MG63 (cell line): ENCODE measurements around the gene ABCB4. TPM values are rescaled to one million over a fixed set of nuclear protein-coding genes. Genes with fewer than 3 reads are reported as not detected.

Experiments used
- DNase-seq: peaks from one replicate; pipeline ENCODE4 v3.0.0-alpha.2; 2020
- H3K27me3 ChIP-seq: fragments of 250-450 bp; sonication (Bioruptor Pico); 2 replicates; pipeline ENCODE4 v1.5.1; 2020; ENCODE audit warnings: mild to moderate bottlenecking, moderate library complexity
- H3K36me3 ChIP-seq: fragments of 250-450 bp; sonication (Bioruptor Pico); 2 replicates; pipeline ENCODE4 v1.5.1; 2020; ENCODE audit warnings: mild to moderate bottlenecking, moderate library complexity
- H3K4me3 ChIP-seq: fragments of 250-450 bp; sonication (Bioruptor Pico); 2 replicates; pipeline ENCODE4 v1.5.1; 2020; ENCODE audit warnings: mild to moderate bottlenecking, moderate library complexity
- H3K9me3 ChIP-seq: fragments of 250-450 bp; sonication (Bioruptor Pico); 2 replicates; pipeline ENCODE4 v1.5.1; 2020; ENCODE audit warnings: mild to moderate bottlenecking, moderate library complexity
- total RNA-seq: library from RNA; depleted of rRNA; stranded (reverse); fragments of >200 nt; shearing (Covaris generic); gene quantifications from 2 replicates; pipeline ENCODE4 v1.2.3, GENCODE V29; 2014; ENCODE audit warnings: low replicate concordance

The ABCB4 gene
- total RNA-seq, 1 experiment from 2014 or later, result 0.99 TPM

DNA sequence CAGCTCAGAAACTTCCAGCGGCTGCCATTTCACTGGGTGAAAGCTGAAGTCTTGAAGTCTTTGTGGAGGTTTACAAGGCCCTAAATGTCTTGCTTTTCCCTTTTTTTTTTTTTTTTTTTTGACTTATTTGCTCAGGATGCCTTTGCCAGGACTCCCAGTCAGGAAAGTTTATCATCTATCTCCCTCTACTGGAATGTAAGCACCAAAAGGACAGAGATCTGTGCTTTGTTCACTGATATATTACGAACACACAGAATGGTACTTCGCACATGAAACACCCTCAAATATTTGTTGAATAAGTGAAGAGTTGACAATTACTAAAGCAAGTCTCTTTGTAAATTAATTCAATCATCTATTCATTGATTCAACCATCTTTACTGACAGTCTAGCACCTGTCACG, 23.2 kb downstream of the ABCB4 start:
- DNase-seq, result no peak
- Histone ChIP-seq H3K9me3 (no peaks in the 10 kb centered on the region), H3K4me3 (no peak overlapping the region), H3K36me3 (no peaks in the 10 kb centered on the region), H3K27me3 (no peaks in the 10 kb centered on the region)

DNA sequence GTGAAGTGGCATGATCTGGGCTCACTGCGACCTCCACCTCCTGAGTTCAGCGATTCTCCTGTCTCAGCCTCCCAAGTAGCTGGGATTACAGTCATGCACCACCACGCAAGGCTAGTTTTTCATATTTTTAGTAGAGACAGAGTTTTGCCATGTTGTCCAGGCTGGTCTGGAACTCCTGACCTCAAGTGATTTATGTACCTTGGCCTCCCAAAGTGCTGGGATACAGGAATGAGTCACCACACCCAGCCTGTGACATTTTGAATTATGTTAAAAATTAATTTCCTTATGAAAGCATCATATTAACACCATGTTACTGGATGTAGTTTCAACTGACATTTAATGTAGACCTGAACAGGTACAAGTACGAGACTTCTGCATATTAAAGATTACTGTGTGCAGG, 24.3 kb downstream of the ABCB4 start:
- H3K9me3 ChIP-seq, result no peaks in the 10 kb centered on the region
- H3K27me3 ChIP-seq, result no peaks in the 10 kb centered on the region
- no peak for DNase-seq
- H3K36me3 ChIP-seq, result no peaks in the 10 kb centered on the region
- no peak overlapping the region for H3K4me3 ChIP-seq

DNA sequence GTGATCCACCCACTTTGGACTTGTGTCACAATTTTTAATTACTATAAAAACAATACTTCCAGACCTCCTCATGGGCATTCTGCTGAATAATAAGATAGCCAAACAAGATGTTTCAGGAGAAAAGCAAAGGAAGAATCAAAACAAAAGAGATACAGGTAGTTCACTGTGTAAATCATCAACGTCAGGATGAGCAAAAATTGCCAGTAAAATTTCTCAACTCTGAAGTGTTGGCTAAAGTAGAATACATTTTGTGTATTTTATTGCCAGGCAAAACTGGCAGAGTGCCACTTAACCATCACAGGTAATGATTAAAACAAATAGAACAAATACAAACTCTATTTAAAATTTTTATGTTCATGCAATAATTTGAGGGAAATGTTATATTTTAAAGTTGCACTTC, 24.8 kb downstream of the ABCB4 start:
- Histone ChIP-seq H3K4me3 (no peak overlapping the region), H3K27me3 (no peaks in the 10 kb centered on the region), H3K36me3 (no peaks in the 10 kb centered on the region), H3K9me3 (no peaks in the 10 kb centered on the region)
- DNase-seq, result no peak

DNA sequence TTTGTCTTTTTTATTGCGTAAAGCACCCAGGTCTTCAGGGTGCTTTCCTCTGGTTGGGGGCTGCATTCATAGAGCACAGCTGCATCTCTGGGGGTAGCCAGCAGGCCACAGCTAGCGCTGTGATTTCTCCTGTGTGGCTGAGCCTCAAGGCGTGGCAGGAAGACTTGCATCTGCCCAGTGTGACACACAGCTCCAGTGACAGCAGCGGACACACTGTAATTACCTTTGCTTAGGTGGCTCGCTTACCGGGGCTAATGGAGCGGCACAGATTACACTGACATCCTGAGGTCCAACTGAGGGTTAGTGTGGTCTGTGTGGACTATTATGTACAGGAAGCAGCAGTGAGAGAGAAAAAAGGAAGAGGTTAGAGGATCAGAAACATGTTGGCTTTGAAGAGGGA, 27.1 kb downstream of the ABCB4 start:
- DNase-seq, result no peak
- no peaks in the 10 kb centered on the region for H3K27me3 ChIP-seq
- H3K9me3 ChIP-seq, result no peaks in the 10 kb centered on the region
- H3K4me3 ChIP-seq, result no peak overlapping the region
- H3K36me3 ChIP-seq, result no peaks in the 10 kb centered on the region

DNA sequence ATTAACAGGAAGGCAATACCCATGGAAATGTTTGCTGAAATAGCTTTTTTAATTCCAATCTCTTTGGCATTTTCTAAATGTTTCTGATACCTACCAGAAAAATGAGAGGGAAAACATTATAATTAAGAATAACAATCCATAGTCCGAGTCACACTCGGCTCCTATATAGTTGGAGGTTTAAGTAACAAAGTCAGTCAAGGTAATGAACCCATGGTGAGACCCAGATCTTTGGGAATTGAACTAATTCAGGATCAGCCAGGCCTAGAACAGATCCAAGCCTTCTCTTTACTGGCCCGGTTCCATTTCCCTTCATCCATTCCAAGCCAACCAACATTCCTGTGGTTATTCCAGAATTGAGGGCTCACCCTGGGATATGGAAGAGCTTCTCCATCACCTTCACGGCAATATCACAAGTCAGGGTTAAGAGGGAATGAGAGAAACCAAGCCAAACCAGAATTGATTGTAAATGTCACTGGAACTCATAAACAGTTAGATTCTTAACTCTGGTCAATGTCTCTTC, 28.3 kb downstream of the ABCB4 start:
- H3K27me3 ChIP-seq, result no peaks in the 10 kb centered on the region
- H3K9me3 ChIP-seq, result no peaks in the 10 kb centered on the region
- no peaks in the 10 kb centered on the region for H3K36me3 ChIP-seq
- H3K4me3 ChIP-seq, result no peak overlapping the region
- no peak for DNase-seq

DNA sequence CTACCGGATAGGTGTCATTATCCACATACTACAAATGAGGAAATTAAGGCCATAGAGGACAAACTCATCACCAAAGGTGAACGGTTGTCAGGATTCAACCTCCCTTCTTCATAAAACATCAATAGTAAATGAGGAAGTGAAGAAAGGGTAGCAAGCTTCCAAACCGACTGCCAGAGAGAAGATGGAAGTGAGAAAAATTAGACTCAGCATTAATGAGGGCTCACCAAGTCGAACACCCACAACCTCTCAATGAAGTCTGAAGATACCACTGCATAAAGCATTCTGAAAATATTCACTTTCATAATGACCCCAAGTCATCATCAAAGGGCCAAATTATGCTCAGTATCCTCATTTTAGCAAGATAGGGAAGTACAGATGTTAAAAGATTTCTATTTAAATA, 29.6 kb downstream of the ABCB4 start:
- DNase-seq, result no peak
- Histone ChIP-seq H3K27me3 (no peaks in the 10 kb centered on the region), H3K36me3 (no peaks in the 10 kb centered on the region), H3K9me3 (no peaks in the 10 kb centered on the region), H3K4me3 (no peak overlapping the region)

DNA sequence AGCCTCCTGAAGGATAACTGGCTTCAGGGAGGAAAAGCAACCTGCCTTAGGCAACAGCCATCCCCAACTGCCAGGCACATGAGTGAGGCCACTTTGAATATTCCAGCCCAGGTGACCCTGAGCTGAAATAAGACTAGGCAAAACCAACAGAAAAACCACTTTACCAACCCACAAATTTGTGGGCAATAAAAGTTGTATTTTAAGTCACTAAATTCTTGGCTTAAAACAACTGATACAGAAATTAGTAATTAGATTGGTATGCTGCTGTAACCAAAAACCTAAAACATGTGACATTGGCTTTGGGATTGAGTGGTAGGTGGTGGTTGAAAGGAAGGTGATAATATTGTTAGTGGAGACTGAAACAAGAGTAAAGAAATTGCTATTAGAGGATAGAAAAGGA, 39.9 kb downstream of the ABCB4 start:
- no peak for DNase-seq
- no peaks in the 10 kb centered on the region for H3K27me3 ChIP-seq
- H3K4me3 ChIP-seq, result no peak overlapping the region
- H3K36me3 ChIP-seq, result no peaks in the 10 kb centered on the region
- H3K9me3 ChIP-seq, result no peaks in the 10 kb centered on the region

DNA sequence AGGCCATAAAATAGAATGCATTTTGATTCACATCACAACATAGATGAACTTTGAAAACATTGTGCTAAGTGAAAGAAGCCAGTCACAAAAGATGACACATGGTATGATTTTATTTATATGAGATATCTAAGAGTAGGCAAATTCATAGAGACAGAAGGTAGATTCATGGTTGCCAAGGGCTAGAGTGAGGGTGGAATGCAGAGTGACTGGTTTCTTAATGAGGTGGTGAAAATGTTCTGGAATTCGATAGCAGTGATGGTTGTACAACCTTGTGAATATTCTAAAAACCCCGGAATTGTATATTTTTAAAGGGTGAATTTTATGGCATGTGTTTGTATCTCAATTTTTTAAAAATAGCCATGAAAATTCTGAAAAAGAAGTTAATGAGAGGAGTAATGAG, 42.9 kb downstream of the ABCB4 start:
- no peaks in the 10 kb centered on the region for H3K27me3 ChIP-seq
- no peaks in the 10 kb centered on the region for H3K36me3 ChIP-seq
- DNase-seq, result no peak
- no peaks in the 10 kb centered on the region for H3K9me3 ChIP-seq
- H3K4me3 ChIP-seq, result no peak overlapping the region

DNA sequence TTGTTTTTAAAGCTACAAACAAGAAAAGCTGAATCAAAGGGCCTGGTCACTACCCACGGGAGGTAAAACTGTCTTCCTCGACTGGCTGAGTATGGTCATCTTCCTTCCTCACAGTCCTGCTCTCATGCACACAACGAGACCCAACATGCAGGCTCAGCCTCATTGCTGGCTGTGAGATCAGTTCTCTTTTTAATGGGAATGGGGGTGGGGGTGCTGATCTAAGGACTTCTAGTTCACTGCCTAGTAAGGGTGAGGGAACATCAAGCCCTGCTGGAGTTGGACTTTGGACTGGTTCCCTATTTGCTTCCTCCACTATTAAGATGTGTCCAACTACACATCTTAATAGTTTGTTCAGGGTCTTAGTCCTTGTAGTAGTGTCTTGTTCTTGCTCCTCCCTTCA, 48.2 kb downstream of the ABCB4 start:
- Histone ChIP-seq H3K4me3 (no peak overlapping the region), H3K9me3 (no peaks in the 10 kb centered on the region), H3K36me3 (no peaks in the 10 kb centered on the region), H3K27me3 (no peaks in the 10 kb centered on the region)
- DNase-seq, result no peak

DNA sequence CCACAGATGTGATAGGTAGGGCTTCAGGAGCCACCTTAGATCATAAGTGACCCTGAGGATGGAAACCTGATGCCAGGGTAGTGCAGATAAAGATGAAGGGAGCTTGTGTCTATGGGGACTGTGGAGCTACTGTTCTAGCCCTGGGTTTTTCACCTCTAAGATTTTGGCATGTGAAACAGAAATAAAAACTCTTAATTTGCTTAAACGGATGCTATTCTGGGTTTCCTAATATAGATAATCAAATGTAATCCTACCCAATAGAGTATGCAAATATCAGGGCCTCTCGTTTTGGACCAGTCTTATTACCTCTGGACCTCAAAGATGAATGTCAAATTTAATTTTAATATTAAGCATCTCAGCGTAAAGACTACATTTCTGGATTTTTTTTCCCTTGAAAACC, 49.3 kb downstream of the ABCB4 start:
- no peaks in the 10 kb centered on the region for H3K36me3 ChIP-seq
- H3K27me3 ChIP-seq, result no peaks in the 10 kb centered on the region
- DNase-seq, result no peak
- H3K4me3 ChIP-seq, result no peak overlapping the region
- H3K9me3 ChIP-seq, result no peaks in the 10 kb centered on the region

DNA sequence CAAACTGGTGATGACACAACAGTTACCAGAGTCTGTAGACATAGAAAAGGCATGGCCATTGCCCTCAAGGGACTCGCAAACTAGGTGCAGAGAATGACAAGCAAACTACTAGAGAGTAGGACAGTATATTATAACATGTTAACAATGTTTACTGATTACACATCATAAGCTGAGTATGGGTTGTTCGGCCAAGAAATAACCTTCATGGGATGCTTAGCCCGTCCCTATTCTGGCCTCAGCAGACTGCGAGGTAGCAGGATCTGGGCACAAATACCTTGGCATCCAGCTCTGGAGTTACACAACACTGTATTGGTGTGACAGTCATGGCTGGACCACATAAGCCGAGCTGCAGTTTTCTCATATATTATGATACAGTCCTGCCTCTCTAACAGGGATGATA, 51.4 kb downstream of the ABCB4 start:
- DNase-seq, result no peak
- H3K36me3 ChIP-seq, result no peaks in the 10 kb centered on the region

DNA sequence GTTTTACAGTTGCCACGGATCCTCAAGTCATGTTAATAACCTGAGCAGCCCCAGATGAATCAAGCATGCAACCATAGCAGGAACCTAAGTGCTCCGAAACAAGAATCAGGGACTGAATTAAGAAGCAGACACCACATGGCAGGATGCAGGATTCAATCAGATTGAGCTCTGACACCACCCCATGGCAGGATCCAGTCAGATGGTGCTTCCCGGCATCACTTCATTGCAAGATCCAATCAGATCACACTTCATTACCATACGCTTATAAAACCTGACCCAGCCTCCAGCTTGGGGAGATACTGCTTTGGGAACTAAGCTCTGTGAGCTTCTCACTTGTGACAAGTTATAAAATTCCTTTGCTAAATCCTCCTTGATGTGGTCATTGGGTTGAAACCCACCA, 55.3 kb downstream of the ABCB4 start:
- no peaks in the 10 kb centered on the region for H3K36me3 ChIP-seq
- H3K9me3 ChIP-seq, result no peaks in the 10 kb centered on the region
- no peaks in the 10 kb centered on the region for H3K27me3 ChIP-seq
- no peak for DNase-seq
- H3K4me3 ChIP-seq, result no peak overlapping the region

More for the DNA sequence above, 51.4 kb downstream of the ABCB4 start:
- no peaks in the 10 kb centered on the region for H3K9me3 ChIP-seq
- H3K27me3 ChIP-seq, result no peaks in the 10 kb centered on the region
- no peak overlapping the region for H3K4me3 ChIP-seq

DNA sequence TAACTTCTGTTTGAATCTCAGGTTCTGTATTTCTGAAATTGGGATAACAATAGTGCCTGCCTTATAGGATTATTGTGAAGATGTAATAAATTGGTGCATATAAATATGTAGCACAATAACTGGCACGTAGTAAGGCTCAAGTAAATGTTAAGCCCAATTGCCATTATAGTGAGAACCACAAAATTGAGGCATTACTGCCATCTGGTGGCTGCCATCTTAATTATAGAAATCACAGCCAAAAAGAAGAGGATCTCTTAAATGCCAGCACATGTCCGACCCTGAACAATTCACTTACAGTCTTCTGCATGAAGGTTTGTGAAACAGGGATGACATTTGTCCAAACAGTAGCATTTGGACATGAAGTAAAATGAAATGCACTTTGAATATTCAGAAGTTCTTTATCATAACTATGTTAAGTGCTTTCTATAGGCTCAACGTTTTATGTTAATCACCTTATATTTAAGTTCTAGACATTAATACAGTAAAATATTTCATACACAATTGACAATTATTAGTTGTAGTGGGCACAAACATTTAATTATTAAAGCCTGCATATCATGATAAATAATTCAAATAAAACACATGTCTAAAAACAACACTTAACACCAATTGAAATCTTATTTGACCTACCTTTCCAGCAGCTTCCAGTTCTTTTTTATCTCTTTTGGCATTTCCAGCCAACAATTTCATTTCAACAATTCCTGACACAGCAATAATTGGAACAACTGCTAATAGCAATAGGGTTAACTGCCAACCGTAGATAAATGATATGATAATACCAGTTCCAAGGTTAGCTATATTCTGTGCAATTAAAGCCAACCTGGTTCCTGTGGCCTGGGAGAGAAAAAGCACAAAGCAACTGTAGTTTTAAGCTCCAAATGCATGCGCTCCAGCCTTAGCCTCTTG, 58.5 kb downstream of the ABCB4 start:
- Histone ChIP-seq H3K4me3 (no peak overlapping the region), H3K9me3 (no peaks in the 10 kb centered on the region), H3K36me3 (no peaks in the 10 kb centered on the region), H3K27me3 (no peaks in the 10 kb centered on the region)
- DNase-seq, result peak; percentile 10

DNA sequence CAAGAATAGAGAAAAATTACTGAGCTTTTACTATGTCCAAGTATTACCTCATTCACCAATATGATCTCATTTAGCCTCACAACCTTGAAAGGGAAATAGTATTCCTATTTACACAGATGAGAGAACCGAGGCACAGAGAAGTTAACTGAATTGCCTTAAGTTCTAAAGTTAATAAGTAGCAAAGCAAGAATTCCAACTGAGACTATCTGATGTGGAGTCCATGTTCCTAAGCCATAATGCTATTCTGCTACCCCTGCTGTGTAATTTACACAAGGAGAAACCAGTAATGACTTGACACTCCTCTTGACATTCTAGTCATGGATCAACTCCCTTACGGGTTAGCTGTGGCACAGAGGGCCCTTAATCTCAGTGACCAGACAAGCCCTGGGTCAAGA, 60.7 kb downstream of the ABCB4 start:
- H3K9me3 ChIP-seq, result no peaks in the 10 kb centered on the region
- H3K27me3 ChIP-seq, result no peaks in the 10 kb centered on the region
- H3K4me3 ChIP-seq, result no peak overlapping the region
- DNase-seq, result no peak
- no peaks in the 10 kb centered on the region for H3K36me3 ChIP-seq

DNA sequence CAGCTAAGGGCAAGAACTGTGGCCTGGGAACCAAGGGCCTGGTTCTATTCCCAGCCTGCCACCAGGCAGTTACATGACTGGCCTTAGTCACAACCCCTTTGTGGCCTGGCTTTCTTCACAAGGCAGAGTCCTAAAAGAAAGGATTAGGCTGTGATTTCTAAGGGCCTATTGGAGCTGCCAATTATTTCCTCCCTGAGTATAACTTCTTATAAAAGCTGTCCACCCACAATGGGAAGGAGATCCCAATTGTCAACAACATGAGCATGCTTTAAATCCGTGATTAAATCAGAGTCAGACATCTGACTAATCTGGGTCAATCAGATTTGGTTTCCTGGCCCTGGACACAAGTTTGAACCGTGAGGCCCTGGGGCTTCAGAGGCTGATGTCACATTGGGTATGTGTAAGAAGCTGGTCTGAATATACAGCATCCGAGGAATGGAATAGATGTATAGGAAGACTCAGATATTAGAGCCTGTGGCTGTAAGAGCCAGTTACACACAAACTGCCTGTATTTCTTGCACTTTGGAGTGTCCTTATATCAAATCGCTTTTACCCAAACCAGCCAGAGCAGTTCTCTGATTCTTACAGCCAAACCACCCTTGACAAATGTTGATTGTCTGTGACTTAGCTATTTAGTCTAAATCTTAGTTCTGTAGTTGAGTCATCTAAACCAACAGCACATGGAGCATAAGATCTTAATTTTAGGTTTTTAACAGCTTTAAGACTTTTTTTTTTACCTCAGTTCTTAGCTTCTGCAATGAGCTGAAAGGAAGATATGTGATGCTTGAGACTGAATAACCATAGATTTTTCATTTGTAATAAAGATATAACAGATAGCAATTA, 61.3 kb downstream of the ABCB4 start:
- Histone ChIP-seq H3K4me3 (no peak overlapping the region), H3K36me3 (no peaks in the 10 kb centered on the region), H3K9me3 (no peaks in the 10 kb centered on the region), H3K27me3 (no peaks in the 10 kb centered on the region)
- peak; percentile 66 for DNase-seq

DNA sequence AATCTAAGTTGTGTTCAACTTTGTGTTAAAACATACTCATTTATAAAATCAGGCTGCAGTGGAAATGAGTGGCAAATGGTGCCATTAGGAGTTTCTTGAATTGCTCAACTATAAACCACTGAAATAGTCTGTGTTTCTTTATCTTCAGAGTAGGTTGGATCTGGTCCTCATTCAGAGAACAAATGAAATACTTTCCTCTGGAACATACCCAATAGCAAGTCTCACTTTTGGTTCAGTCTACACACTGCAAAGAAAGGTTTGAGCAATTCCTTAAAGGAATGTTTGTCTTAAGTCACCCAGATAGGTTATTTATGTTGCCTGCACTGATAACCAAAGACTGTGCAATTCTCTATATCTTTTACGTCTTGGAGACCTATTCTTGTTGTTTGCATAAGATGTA, 62.5 kb downstream of the ABCB4 start:
- no peaks in the 10 kb centered on the region for H3K27me3 ChIP-seq
- no peaks in the 10 kb centered on the region for H3K36me3 ChIP-seq
- no peaks in the 10 kb centered on the region for H3K9me3 ChIP-seq
- DNase-seq, result no peak
- no peak overlapping the region for H3K4me3 ChIP-seq

DNA sequence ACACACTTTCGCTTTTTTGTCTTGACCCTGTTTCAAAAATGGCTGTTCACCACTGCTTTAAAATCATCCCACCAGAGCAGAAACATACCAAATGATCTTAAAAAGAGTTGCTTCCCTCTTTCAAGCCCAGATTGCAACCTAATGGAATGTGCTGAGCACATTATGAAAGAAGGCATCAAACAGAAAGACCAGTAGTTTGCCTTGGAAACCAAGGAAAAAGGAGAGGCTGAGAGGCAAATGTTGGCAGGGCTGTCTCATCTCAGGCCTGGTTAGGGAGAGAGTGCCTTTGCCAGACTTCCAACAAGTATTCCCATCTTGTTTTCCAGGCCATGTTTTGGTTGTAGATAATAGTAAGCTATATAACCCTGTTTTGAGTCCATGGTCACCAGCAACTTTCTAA, 64.3 kb downstream of the ABCB4 start:
- DNase-seq, result no peak

More for the DNA sequence above, 64.3 kb downstream of the ABCB4 start:
- no peak overlapping the region for H3K4me3 ChIP-seq
- no peaks in the 10 kb centered on the region for H3K36me3 ChIP-seq
- no peaks in the 10 kb centered on the region for H3K27me3 ChIP-seq
- no peaks in the 10 kb centered on the region for H3K9me3 ChIP-seq
